DLD1 (cell line): ENCODE measurements around the gene FBXL4.

ENCODE experiments used
- in situ Hi-C: cut with HindIII; loops from 2 replicates; pipeline ENCODE4 v1.10.0; 2017; ENCODE audit warnings: low sequenced_read_pairs

Gene FBXL4

DNA sequence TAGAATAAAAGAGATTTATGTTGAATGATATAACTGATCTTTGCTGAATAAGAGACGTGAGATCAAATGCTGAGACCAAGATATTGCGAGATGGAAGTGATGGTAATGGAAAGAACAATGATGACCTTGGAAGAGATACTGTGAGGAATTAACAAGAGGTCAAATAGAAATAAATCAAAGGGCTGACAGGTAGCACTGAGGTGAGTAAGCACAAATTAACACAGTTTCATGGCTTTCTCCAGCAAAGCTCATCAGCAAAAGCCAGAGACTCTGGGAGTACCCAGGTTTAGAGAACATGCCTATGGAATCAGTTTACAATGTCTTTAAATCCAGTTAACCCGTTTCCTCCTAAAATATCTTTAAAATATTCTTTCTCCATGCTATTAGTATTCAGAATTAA, 60.1 kb downstream of the FBXL4 start:
- in situ Hi-C loops, result no loop called here

DNA sequence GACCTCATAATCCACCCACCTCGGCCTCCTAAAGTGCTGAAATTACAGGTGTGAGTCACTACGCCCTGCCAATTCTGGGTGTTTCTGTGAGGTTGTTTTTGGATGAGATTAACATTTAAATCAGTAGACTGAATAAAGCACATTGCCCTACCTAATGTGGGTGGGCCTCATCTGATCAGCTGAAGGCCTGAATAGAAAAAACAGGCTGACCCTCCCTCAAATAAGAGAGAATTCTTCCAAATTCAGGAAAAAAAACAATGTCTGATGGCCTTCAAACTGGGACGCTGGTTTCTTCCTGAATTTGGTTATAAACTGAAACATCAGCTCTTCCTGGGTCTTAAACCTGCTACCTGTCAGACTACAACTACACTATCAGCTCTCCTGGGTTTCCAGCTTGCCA, 62.4 kb downstream of the FBXL4 start:
- in situ Hi-C loops, result no loop called here

DNA sequence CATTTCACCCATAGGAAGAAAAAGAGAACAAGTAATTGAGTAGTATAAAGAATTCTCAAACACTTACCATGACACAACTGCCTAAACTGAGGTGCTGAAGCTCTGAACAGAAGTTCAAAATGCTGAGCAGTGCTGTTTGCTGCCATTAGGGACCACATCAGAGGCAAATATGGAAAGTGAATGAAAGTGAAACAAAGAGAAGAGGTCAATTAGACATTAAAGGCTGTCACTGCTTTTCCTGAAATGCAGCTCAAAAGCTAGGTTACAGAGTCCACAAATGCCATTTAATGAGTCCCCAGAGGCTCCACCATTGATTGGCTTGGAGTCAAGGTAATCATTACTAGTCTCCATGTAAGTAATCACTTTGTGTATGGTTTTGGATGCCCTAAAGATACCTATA, 67.3 kb downstream of the FBXL4 start:
- in situ Hi-C loops, result no loop called here

DNA sequence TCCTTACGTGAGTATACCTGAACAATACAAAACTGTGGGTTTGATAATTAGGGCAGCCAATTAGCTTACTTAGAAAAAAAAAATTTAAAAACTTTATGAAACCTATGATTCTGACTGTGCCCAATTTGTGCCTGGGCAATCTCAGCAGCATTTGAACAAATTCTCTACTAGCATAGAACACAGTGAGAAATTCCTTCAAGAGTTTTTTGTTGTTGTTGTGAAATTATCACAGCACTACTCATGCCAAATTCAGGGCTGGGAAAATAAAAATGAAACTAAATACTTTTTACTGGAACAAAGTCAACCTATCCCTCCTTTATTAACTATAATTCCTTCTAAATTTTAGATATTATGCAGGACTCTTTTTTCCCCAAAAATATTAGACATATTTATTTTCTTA, 70.5 kb downstream of the FBXL4 start:
- in situ Hi-C loops, result no loop called here

DNA sequence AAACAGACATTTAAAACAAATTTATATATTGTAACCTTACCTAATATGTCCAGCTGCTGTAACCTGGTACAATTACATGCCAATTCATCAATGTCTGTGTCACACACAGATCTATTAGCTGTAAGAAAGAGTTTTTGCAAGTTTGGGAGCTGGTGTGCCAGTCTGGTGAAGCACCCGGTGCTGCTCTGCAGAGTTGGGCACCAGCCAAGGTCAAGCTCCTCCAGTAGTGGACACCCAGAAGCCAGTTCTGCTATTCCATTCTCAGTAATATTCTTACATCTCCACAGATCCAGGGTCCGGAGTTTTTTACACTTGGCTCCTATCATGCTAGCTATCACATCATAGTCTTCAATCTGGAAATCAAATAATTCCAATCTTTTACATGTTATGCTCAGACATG, 72.4 kb downstream of the FBXL4 start:
- in situ Hi-C loops, result no loop called here

DNA sequence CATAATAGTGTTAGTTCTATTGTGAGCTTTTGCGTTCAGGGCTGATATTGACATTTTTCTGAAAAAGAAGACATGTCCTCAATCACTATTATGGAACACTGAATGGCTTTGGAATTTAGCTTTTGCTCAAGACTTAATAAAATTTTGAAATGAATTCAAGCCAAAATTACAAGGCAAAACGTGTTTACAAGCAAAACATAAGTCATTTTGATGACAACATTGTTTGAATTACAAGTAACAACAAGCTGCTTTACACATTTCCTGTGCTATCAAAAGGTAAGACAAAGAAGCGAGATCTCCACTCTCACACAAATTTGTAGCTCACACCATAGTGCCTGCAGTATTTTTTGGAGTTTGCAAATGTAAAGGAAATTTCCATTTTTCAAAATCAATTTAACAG, 75.9 kb downstream of the FBXL4 start:
- in situ Hi-C loops, result no loop called here

DNA sequence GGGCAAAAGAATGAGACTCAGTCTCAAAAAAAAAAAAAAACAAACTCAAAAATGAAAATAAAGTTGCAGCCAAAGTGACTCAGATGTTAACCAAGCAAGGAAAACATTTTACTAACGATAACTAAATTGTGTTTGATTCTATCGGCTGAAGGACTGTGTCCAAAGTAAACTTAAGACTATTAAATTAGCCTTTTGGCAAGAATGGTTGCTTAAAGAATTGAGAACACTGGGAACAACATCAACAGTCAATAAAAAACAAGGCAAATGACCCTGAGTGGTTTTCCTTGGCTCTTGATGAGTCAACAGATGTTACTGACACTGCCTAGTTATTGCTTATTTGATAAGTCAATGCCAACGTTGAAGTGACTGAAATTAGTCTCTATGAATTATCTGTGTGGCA, 76.7 kb downstream of the FBXL4 start:
- in situ Hi-C loops, result no loop called here

DNA sequence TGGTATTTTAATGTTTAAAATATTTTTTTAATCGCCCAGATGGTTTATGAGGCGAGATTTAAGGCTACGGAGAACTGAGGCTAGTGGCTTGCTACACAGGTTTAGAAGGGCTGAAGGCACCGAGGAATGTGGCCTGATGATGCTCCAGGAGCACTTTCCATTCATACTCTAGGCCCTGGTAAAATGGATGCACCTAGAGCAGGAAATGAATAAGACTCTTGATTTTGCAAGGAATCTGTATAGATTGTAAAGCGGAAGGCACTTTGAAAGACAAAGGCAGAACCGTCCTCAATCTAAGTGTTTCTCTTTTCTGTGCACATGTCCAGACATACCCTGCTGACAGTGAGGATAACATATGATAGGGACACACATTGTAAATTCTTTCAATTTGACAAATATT, 83.2 kb downstream of the FBXL4 start:
- in situ Hi-C loops, result no loop called here

DNA sequence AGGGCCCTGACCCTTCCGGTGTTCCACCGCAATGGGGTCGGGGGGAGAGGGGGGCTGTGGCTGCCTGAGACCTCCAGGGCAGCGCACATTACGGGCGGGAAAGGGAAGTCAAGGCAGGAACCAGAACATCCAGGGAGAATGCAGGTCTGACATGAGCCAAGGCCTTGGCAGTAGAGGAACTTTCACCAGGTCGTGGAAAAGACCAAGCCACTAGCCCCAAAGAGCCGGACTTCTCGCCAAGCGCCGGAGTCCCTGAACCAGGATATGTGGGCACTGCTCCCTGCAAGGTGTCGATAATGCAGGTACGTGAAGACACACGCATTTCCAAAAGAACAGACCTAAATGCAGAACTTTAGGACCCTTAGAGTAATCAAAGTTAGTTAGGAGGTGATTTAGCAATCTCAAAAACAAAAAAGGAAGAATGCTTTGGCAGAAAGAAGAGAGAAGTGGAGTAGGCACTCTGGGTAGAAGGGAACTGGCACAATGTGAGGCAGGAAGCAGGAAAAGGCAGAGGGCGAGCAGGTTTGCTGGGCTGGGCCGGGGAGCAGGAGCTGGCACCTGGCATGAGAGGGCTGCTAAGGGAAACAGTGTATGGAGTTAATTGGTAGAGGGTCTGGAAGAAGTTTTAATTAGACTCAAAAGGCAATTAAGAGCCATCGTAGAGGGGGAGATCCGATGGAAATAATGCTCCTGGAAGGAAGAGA, 99.1 kb downstream of the FBXL4 start:
- in situ Hi-C loops, result no loop called here

DNA sequence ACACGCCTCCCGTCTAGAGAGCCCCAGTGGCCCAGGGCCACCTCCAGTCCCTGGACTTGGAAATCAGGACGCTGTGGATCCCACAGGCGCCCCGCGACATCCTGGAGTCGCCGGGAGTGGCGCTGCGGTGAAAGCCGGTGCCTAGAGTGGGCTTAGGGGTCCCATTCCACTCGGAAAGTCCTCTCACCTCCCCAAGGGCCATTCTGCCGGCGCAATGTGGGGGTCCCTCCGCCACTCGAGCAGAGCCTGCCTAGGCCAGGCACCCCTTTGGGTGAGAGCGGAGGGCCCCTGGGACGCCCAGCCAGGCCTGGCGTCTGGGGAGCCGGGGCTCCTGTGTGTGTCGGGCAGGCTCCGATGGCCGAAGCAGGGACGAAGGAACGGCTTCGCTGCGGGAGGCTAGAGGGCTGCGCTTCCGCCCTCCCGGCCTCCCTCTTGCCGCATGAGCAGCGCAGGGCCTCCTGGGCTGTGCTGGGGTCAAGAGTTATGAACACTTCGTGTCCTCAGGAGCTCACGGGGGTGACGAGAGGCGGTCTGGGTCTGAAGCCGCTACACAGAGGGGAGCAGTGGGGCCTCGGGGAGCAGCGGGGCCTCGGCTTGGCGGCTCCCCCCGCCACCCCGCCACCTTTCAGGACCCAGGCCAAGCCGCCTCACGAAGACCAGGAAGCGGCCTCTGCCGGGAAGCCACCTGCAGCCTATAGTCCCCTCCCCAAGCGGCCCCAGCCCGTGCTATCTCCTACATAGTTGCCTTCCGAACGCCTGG, 99.8 kb downstream of the FBXL4 start:
- in situ Hi-C loops, result no loop called here

DNA sequence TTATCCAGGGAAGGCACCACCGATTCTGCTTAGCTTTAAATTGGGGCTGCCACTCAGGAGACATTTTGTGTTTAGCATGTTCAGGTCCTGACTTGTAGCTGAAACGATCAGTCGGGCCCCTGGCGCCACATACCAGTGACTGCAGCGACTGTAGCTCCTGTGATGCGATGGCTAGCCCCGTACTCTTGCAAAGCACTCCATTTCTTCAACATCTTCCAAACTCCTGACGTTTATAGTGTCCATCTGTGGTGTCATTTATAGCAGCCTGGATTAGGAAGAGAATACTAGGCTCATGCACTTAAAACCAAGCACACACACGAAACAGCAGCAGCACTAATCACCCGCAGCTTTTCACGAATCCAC, 100.3 kb downstream of the FBXL4 start:
- in situ Hi-C loops, result no loop called here

DNA sequence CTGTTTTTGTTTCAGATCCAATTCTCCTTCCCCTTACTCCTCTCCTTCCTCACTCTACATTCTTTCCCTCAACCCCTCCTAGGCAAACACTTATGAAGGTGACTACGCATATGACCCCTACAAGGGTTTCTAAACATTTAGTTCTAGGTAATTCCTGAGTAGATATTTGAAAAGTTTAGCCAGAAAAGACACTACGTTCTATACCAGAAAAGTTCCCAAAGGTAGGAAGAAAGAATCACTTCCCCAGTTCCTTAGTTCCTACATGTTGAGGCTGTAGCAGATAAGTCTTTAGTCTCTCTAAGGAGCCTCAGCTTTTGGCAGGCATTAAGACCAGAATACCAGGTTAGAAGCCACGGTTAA, 101.7 kb downstream of the FBXL4 start:
- in situ Hi-C loops, result no loop called here

DNA sequence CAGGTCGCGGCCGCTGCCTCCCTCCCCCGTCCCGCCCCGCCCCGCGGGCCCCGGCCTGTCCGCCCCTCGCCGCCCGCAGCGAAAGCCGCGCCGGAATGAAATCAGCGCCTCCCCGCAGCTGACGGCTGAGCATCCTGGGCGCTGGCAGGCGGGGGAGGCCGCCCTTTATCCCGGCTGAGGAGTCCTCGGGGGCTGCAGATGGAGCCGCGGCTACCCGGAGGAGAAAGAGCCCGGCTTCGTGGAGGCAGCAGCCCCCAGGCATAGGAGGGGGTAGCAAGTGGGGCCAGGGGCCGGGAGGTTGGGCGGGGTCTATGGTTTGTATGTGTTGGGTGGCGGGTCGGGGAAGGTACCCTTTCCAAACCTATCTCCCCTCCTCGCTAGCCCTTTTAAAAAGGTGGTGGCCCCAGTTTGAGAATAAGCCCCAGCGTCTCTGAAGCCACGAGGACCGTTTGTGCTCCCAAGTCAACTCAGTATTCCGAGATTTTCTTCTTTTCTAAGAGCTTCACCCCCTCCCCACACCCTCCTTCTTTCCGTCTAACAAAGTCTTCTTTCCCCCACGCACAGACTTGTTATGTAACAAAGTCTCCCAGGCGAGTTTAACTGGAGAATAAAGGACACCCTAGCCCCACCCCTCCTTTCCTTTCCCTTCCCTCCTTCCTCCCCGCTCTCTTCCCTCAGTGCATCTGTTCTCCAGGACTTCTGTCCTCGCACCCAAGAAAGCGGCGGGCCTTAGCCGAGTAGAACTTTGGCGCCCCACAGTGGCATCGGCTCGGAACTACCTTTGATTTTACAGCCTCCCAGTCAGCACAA, 102.3 kb downstream of the FBXL4 start:
- in situ Hi-C loops, result no loop called here

DNA sequence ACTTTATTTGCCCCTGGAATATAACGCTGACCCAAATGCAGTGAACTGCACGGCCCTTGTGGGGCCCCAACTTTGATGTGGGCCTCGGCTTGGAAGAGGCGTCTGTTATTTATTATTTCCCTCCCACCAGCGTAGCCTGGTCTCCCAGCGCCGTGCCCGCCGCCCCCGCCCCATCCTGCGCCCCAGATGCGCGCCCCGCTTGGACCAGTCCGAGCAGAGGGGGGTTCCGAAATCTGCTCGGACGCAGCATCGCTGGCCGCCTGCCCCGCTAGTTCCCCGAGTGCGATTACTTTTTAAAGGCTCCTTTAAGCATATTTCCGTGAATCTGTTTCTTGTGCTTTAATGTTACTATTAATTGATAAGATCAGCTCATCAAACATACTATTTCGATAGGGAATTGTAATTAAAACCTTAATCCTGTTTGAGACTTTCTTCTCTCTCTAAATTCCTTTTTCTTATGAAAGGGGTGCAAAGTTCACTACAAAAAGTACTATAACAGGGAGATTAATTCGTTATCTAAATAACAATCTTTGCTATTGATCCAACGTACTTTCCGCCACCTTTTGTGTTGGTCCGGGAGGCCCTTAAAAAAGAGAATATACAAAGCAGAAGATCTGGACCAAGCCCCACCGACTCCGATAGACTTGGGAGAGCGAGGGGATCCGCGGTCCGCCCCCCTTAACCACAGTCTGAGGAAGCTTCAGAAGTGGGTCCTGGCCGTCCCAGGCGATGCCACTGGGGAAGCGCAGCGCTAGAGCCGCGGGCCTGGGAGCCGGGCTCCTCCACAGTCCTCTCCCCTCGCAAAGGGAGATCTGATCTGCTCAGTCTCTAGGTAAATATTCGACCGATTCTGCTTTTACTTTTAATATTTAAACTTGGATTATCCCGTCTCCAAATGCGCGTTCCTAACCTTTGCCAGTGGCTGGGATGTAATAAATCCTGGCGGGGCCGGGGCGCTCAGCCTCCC, 103.2 kb downstream of the FBXL4 start:
- in situ Hi-C loops, result no loop called here

DNA sequence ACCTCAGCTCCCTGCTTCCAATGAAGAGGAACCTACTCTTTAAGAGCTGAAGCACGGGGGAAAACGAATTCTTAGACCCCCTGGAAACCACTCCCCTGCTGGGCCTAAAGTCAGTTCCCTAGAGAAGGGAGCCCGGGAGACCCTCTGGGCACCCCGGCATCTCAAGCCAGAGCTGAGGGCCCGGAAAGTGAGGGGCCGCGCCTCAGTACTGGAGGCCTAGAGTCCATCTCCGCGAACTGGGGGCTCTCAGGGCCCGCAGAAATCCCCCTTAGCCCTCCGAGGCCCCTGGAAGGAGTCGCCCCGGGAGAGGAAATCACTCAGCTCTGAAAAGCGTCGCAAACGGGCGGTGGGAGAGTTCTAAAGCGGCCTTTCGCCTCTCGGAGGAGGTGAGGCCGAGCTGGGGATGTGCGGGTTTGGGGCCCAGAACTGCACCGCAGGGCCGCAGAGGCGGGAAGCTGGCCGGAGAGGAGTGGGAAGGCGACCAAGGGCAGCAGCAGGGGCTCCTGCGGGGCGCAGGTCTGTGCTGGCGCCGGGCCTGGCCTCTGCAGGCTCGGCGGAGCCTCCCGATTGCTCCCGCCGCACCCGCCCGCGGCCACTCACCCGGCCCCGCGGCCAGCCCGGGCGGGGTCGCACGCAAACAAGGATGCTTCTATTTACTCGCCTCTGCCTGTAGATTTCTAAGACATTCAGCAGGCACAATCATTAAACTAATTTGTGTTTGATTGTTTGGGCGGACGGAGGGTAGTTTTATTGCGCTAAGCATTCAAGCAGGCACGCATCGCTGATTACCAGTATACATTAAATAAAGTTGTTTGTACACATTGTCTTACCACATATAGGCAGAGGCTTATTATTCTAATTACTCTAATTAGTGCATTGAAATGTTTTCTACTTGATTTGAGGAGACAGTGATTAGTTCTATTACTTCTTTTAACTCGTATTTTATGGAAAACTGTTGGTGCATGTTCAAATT, 104.2 kb downstream of the FBXL4 start:
- in situ Hi-C loops, result no loop called here

DNA sequence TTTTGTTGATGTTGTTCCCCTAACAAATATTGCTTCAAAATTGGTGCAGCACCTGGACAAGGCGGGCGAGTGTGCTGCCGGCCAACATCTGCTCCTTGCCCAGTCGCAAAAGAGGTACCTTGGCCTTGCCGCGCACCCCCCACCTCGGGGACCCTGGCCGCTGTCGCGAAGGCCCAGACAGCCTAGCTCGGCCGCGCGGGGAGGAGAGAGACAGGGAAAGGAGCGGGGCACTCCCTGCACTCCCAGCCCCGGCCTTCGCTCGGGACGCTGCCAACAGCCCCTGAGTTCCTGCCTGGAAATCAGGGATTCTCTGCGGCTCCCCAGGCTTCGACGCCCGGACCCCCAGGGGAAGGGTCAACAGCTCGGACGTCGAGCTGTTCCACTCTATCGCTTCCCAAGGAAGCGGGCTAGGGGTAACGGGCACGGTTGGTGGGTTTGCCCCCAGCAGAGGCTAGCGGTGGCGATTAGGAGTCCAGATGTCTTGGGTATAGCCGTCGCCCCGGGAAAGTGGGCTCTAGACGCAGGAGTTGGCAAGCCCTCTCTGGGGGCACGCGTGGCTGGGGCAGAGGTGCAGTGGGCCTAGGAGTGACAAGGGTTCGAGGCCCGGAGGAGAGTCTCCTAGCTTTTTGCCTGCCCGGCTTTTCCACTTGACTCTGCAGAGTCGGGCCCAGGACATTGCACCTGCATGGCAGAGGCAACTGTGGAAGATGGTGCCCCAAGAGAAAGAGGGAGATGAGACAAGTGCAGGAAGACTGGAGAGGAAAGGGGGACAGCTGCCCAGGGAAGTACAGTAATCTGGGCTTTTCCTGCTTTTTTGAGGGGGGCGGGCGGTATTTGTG, 105.2 kb downstream of the FBXL4 start:
- in situ Hi-C loops, result no loop called here

DNA sequence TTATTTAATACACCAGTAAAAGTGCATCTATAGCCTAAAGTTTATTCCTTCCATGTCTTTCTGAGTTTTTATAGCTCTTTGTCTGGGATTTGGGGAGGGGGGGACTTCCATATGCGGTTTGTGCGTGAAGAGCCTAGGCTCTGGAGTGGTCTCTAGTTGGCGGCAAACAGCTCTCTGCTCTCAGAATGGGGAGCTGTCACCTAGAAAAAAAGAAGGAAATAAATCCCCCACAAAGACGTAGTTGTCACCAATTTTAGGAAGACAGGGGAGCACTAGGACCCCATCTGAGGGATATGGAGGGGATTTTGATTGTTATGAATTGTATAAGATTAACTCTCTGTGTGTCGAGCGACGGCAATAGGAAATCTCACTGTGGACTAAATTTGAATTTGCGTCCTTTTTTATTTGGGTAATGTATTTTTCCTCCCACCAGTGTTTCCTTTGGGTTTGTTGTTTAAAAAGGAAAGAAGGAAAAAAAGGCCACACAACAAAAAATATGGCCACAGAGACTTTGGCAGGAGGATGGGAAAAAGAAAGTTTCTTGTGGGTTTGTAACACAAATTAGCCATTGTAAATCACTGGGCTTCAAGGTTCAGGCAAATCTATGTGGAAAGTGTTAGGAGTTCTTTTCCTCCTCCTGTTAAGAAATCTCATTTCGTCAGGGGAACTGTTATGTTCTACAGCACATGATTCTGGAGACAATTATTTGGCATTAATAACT, 106.0 kb downstream of the FBXL4 start:
- in situ Hi-C loops, result no loop called here

DNA sequence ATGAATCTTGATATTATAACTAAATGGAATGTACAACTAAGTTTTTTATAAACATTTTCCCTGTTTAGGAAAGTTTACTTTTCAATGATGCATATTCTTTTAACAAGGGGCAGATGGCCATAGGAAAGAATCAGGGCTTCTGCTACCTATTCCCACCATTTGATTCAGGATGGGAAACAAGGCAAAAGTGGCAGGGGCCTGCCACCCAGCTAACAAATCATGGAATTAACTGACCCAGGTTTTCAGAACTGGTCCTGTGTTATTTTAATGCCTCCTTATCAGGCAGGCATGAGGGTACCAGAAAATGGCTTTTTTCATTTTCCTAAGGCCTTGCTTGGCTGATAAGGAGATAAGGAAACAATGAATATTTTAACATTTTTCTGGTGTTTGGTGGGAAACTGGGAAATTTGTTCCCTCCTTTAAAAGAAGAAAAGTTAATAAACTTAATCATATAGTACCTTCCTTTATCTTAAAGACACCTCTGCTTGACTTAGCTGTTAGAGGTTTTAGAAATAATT, 106.7 kb downstream of the FBXL4 start:
- in situ Hi-C loops, result no loop called here
